HepG2 (cell line): ENCODE data around the gene TFF2. TPM values are rescaled to one million over a fixed set of nuclear protein-coding genes. Genes with fewer than 3 reads are reported as not detected.

Experiments
- ATM ChIP-seq: fragments of 450-650 bp; IDR thresholded peaks from 2 replicates; pipeline ENCODE4 v1.7.1; 2017; ENCODE audit warnings: mild to moderate bottlenecking, borderline replicate concordance
- BRD4 ChIP-seq: sonication (generic); formaldehyde crosslinking; IDR thresholded peaks from 2 replicates; pipeline ENCODE4 v1.4.0; 2020; ENCODE audit warnings: missing genetic modification reagents
- ELF4 ChIP-seq: sonication (generic); formaldehyde crosslinking; IDR thresholded peaks from 2 replicates; pipeline ENCODE4 v1.5.0; 2020; ENCODE audit warnings: missing genetic modification reagents, mild to moderate bottlenecking, moderate library complexity, borderline replicate concordance
- ETV5 ChIP-seq: IDR thresholded peaks from 2 replicates; pipeline ENCODE4 v1.6.1; 2018; ENCODE audit warnings: missing biosample characterization, missing genetic modification reagents, inconsistent platforms, borderline replicate concordance
- HOXD1 ChIP-seq: sonication (generic); formaldehyde crosslinking; IDR thresholded peaks from 2 replicates; pipeline ENCODE4 v1.5.0; 2020; ENCODE audit warnings: missing genetic modification reagents
- KLF16 ChIP-seq, 2 experiments: sonication (generic) in 1 of 2; formaldehyde crosslinking in 1 of 2; IDR thresholded peaks; 2 replicates each; pipeline versions ENCODE4 v1.6.1 to v1.8.0; 2016 to 2023; ENCODE audit warnings: missing genetic modification reagents in 2 of 2, missing compliant biosample characterization in 1 of 2
- NFKB2 ChIP-seq: sonication (generic); formaldehyde crosslinking; IDR thresholded peaks from 2 replicates; pipeline ENCODE4 v1.4.0; 2020; ENCODE audit warnings: missing genetic modification reagents, borderline replicate concordance
- PHF21A ChIP-seq: sonication (generic); formaldehyde crosslinking; IDR thresholded peaks from 2 replicates; pipeline ENCODE4 v1.5.0; 2020; ENCODE audit warnings: mild to moderate bottlenecking, missing genetic modification reagents
- SKIL ChIP-seq: sonication (generic); formaldehyde crosslinking; IDR thresholded peaks from 2 replicates; pipeline ENCODE4 v1.8.0; 2022; ENCODE audit warnings: missing genetic modification reagents, mild to moderate bottlenecking, moderate library complexity, borderline replicate concordance
- SRSF9 ChIP-seq: fragments of 200-400 bp; formaldehyde crosslinking; IDR thresholded peaks from 2 replicates; pipeline ENCODE4 v1.6.1; 2018; ENCODE audit warnings: borderline replicate concordance, mild to moderate bottlenecking, low read depth, low read length; ENCODE audit not compliant: insufficient read depth, poor library complexity, severe bottlenecking
- THAP8 ChIP-seq: sonication (generic); formaldehyde crosslinking; IDR thresholded peaks from 2 replicates; pipeline ENCODE4 v1.5.1; 2020; ENCODE audit warnings: missing genetic modification reagents, mild to moderate bottlenecking, borderline replicate concordance
- THAP9 ChIP-seq: sonication (generic); formaldehyde crosslinking; IDR thresholded peaks from 2 replicates; pipeline ENCODE4; 2020; ENCODE audit warnings: missing genetic modification reagents, mild to moderate bottlenecking, borderline replicate concordance
- YEATS4 ChIP-seq: sonication (generic); formaldehyde crosslinking; IDR thresholded peaks from 2 replicates; pipeline ENCODE4 v1.4.0; 2020; ENCODE audit warnings: missing genetic modification reagents, borderline replicate concordance
- YY1 ChIP-seq: IDR thresholded peaks from 2 replicates; pipeline ENCODE4 v1.6.1; 2011; ENCODE audit warnings: low read length, low read depth, moderate library complexity, mild to moderate bottlenecking; ENCODE audit not compliant: insufficient read depth, insufficient replicate concordance
- ZFP41 ChIP-seq: sonication (generic); formaldehyde crosslinking; IDR thresholded peaks from 2 replicates; pipeline ENCODE4 v1.4.0; 2020; ENCODE audit warnings: mild to moderate bottlenecking, missing genetic modification reagents, borderline replicate concordance
- ZNF264 ChIP-seq: sonication (generic); formaldehyde crosslinking; IDR thresholded peaks from 2 replicates; pipeline ENCODE4 v1.4.0; 2020; ENCODE audit warnings: missing genetic modification reagents
- ZNF577 ChIP-seq: sonication (generic); formaldehyde crosslinking; IDR thresholded peaks from 2 replicates; pipeline ENCODE4 v1.4.0; 2020; ENCODE audit warnings: mild to moderate bottlenecking, low read depth, missing genetic modification reagents, borderline replicate concordance
- ZNF629 ChIP-seq: sonication (generic); formaldehyde crosslinking; conservative IDR thresholded peaks from 2 replicates; pipeline ENCODE4 v1.5.0; 2020; ENCODE audit warnings: missing genetic modification reagents
- ZNF740 ChIP-seq: sonication (generic); formaldehyde crosslinking; IDR thresholded peaks from 2 replicates; pipeline ENCODE4 v1.4.0; 2020; ENCODE audit warnings: missing genetic modification reagents
- ZNF800 ChIP-seq: sonication (generic); formaldehyde crosslinking; IDR thresholded peaks from 2 replicates; pipeline ENCODE4 v1.4.0; 2020; ENCODE audit warnings: missing genetic modification reagents
- ZSCAN21 ChIP-seq: sonication (generic); formaldehyde crosslinking; IDR thresholded peaks from 2 replicates; pipeline ENCODE4 v1.8.0; 2022; ENCODE audit warnings: mild to moderate bottlenecking, missing genetic modification reagents, moderate library complexity, borderline replicate concordance
- polyA plus RNA-seq, 8 experiments: library from polyadenylated mRNA; depleted of rRNA in 3 of 8; stranded (reverse) in 7 of 8; unstranded in 1 of 8; fragments of >200 nt; fragmentation: Illumina TruSeq in 4 of 8; extraction: Trizol in 4 of 8; gene quantifications; 2 replicates each; pipeline versions ENCODE4 v1.2.1 to v1.2.3, GENCODE V29; 2011 to 2016; ENCODE audit warnings: low read depth in 4 of 8, missing spikeins in 1 of 8, mixed read lengths in 1 of 8; ENCODE audit not compliant: insufficient read depth in 1 of 8
- total RNA-seq, 5 experiments: library from RNA; depleted of rRNA; stranded (reverse); fragments of >200 nt; fragmentation: Illumina TruSeq; extraction: Trizol; gene quantifications; 2 replicates each; pipeline ENCODE4 v1.2.3, GENCODE V29; 2016; ENCODE audit warnings: low read depth in 1 of 5

TFF2 gene
- total and polyA plus RNA-seq, 2 of the 13 experiments (the other 11 are each of a cell fraction or from before 2014, with no cell fraction given), result 1.5 TPM; not detected in 1

- TF ChIP-seq ZNF800 (no peak), ETV5 (CRISPR knock-in tag) (no peak), ZNF629 (CRISPR knock-in tag) (peak; percentile 94), ATM (no peak), ZNF577 (no peak), ZNF740 (CRISPR knock-in tag) (no peak), ZSCAN21 (CRISPR knock-in tag) (no peak), YEATS4 (CRISPR knock-in tag) (no peak), BRD4 (no peak; the same call in 1 of the 2 replicates), SKIL (CRISPR knock-in tag) (no peak; the same call in 1 of the 2 replicates), PHF21A (CRISPR knock-in tag) (0 out of 2 replicates have a peak, but pooled peaks have one; percentile 31), HOXD1 (CRISPR knock-in tag) (no peak), KLF16 (CRISPR knock-in tag; IDR thresholded peaks at IDR 0.05) (no peak; a peak in 1 of 4 replicates), ELF4 (no peak), ZNF264 (CRISPR knock-in tag) (no peak), SRSF9 (no peak), THAP8 (CRISPR knock-in tag) (no peak), NFKB2 (CRISPR knock-in tag) (no peak; the same call in 1 of the 2 replicates), ZFP41 (no peak), YY1 (no peak), THAP9 (CRISPR knock-in tag) (no peak)
Observed at GRCh38 chr21:42388740-42389448, 38.1 kb upstream of the TFF2 start (continued).
